Kidney (tissue), 14 donors: ENCODE results near the gene MSI2. TPM values are rescaled to one million over a fixed set of nuclear protein-coding genes. Genes with fewer than 3 reads are reported as not detected.
A peak's percentile ranks its signal among the peaks of the same experiment; 100 is the strongest.

Experiments used
- DNase-seq, 5 donors: peaks; one replicate each; pipeline ENCODE4 v3.0.0-alpha.2; 2013 to 2020
- FAIRE-seq: peaks from 2 replicates; lab custom pipeline; 2012; peaks lifted over from hg19 to GRCh38; lab: Jason Lieb, UNC
- H3K27ac ChIP-seq, 2 donors: one replicate each; pipeline ENCODE4 v1.7.0; 2013; ENCODE audit warnings: low read depth in 2 of 2, low read length in 2 of 2, inconsistent platforms in 1 of 2
- H3K27me3 ChIP-seq: one replicate; pipeline ENCODE4 v1.7.1; 2013; ENCODE audit warnings: low read length, inconsistent platforms; ENCODE audit not compliant: control insufficient read depth, insufficient read depth
- H3K36me3 ChIP-seq, 3 donors: one replicate each; pipeline versions ENCODE4 v1.7.0 to v1.7.1; 2013; ENCODE audit warnings: low read length in 3 of 3, control low read depth in 1 of 3, inconsistent platforms in 1 of 3; ENCODE audit not compliant: insufficient read depth in 3 of 3, control insufficient read depth in 2 of 3
- H3K4me1 ChIP-seq, 3 donors: one replicate each; pipeline versions ENCODE4 v1.7.0 to v1.7.1; 2013; ENCODE audit warnings: low read length in 3 of 3, inconsistent platforms in 1 of 3, low read depth in 1 of 3; ENCODE audit not compliant: control insufficient read depth in 2 of 3, insufficient read depth in 2 of 3
- H3K4me3 ChIP-seq, 3 donors: one replicate each; pipeline versions ENCODE4 v1.7.0 to v1.8.1; 2013; ENCODE audit warnings: low read length in 3 of 3, control low read depth in 1 of 3, inconsistent platforms in 1 of 3
- H3K9ac ChIP-seq, 3 donors: one replicate each; pipeline versions ENCODE4 v1.7.0 to v1.7.1; 2013; ENCODE audit warnings: low read length in 3 of 3, control low read depth in 1 of 3, inconsistent platforms in 1 of 3
- H3K9me3 ChIP-seq, 3 donors: one replicate each; pipeline versions ENCODE4 v1.7.0 to v1.7.1; 2013; ENCODE audit warnings: low read length in 3 of 3, control low read depth in 1 of 3, inconsistent platforms in 1 of 3; ENCODE audit not compliant: control insufficient read depth in 2 of 3, insufficient read depth in 1 of 3
- intact Hi-C: fragments of 100-400 bp; cut with DNase I; formaldehyde crosslinking; loops from one replicate; pipeline ENCODE4 v1.11.1; 2022
- polyA plus RNA-seq: library from polyadenylated mRNA; stranded (reverse); fragments of 350-450 nt; fragmentation: Illumina TruSeq; extraction: RNeasy Lipid Tissue Mini Kit (QIAGEN cat#74804); gene quantifications from one replicate; pipeline ENCODE4 v1.2.3, GENCODE V29; 2014; ENCODE audit warnings: low read depth, low replicate concordance; ENCODE audit not compliant: insufficient read depth
- total RNA-seq: library from RNA; stranded (reverse); fragmentation: NEBNext Ultra II Directional; extraction: Animal tissue kit (Norgen Biotek cat#: 25700); gene quantifications from one replicate; pipeline ENCODE4 v1.2.1, GENCODE V29; 2021
- TF ChIP-seq, protein P1 (sequence below): IDR thresholded peaks from 3 replicates; pipeline ENCODE4 v1.5.1; 2012; ENCODE audit warnings: mild to moderate bottlenecking, moderate library complexity, borderline replicate concordance; ENCODE audit not compliant: insufficient read depth; ENCODE audit errors: extremely low read depth
- donor health status: control.
- donor health status: control.
- donor health status: control.
- donor health status: control.
- donor health status: control.
- donor health status: DM: yes; HTN: yes; CAD: no.
- donor health status: Normal renal cell carcinoma (clear cell type).

MSI2 gene
- total and polyA plus RNA-seq, 2 donors from 2014 or later: 69.2 to 151 TPM

DNA sequence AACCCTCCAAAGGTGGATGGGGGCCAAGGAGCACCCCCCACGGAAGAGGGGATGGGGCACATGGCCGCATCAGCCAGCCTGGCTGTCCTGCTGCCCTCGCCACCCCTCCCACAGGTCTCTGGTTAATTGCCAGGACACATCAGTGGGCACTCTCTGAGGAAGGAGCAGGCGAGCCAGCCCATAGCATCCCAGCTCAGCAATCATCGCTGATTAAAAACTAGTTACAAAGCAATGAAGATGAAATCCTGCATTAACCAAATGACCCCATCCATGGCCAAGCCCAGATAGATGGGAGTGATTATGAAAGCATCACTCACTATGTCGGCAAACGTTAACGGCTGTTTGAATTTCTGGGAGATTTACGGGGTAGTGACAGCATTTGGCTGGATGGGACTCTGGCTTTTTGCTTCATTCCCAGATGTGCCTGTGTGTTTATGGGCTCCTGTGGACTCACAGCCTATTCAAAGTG, 443.5 kb downstream of the MSI2 start:
- intact Hi-C loops: no loop called here
- DNase-seq (peak in 3 of 5 donors; percentile 58 to 85 (median 77)), FAIRE-seq (no peak)
- no peaks in the 10 kb centered on the region for H3K9me3 ChIP-seq
- H3K27me3 ChIP-seq: no peaks in the 10 kb centered on the region
- no peaks in the 10 kb centered on the region for H3K36me3 ChIP-seq
- no peak overlapping the region for H3K27ac ChIP-seq
- no peak overlapping the region for H3K9ac ChIP-seq
- TF ChIP-seq, protein P1, sequence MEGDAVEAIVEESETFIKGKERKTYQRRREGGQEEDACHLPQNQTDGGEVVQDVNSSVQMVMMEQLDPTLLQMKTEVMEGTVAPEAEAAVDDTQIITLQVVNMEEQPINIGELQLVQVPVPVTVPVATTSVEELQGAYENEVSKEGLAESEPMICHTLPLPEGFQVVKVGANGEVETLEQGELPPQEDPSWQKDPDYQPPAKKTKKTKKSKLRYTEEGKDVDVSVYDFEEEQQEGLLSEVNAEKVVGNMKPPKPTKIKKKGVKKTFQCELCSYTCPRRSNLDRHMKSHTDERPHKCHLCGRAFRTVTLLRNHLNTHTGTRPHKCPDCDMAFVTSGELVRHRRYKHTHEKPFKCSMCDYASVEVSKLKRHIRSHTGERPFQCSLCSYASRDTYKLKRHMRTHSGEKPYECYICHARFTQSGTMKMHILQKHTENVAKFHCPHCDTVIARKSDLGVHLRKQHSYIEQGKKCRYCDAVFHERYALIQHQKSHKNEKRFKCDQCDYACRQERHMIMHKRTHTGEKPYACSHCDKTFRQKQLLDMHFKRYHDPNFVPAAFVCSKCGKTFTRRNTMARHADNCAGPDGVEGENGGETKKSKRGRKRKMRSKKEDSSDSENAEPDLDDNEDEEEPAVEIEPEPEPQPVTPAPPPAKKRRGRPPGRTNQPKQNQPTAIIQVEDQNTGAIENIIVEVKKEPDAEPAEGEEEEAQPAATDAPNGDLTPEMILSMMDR: no peak
- H3K4me1 ChIP-seq: peaks cover 0 to 3% (median 2%) of the 10 kb centered on the region in 3 donors
- H3K4me3 ChIP-seq: no peak overlapping the region

DNA sequence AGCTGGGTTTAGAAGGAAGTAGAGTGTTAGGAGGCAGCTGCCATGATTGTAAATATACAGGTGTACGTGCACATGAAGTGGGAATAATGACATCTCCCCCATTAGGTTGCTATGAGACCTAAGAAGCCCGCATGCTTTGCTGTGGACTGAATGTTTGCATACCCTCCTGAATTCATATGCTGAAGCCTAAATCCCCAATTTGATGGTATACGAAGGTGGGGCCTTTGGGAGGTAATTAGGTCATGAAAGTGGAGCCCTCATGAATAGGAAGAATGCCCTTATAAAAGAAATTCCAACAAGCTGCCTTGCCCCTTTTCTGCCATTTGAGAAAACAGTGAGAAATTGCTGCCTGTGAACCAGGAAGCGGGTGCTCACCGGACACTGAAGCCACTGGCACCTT, 444.8 kb downstream of the MSI2 start:
- Histone ChIP-seq H3K4me1 (peaks cover 0 to 3% (median 2%) of the 10 kb centered on the region in 3 donors), H3K4me3 (no peak overlapping the region), H3K27ac (no peak overlapping the region), H3K36me3 (no peaks in the 10 kb centered on the region), H3K9me3 (no peaks in the 10 kb centered on the region), H3K27me3 (no peaks in the 10 kb centered on the region), H3K9ac (no peak overlapping the region)
- TF ChIP-seq, protein P1: no peak
- DNase-seq: no peak
- intact Hi-C loops: no loop called here
- no peak for FAIRE-seq

DNA sequence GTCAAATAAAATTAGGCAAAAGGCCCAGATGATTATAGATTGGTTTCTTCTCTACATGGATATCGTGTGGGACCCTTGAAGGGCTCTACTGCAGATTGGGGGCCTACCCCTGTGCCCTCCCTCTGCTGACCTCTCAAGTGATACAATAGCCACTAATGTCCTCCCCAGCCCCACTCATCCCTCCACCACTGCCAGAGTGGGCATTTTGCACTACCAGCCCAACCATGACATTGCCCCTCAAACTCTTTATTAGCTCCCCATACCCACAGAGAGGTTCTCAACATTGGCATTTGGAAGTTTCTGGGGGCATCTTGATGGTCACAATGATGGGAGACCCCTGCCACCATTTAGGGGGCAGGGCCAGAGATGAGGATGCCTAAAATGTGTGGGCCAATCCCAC, 446.9 kb downstream of the MSI2 start:
- TF ChIP-seq, protein P1: no peak
- intact Hi-C loops: no loop called here
- Histone ChIP-seq H3K27ac (no peak overlapping the region), H3K36me3 (no peaks in the 10 kb centered on the region), H3K27me3 (no peaks in the 10 kb centered on the region), H3K4me3 (no peak overlapping the region), H3K9ac (no peak overlapping the region), H3K9me3 (no peaks in the 10 kb centered on the region), H3K4me1 (peaks cover 0 to 3% (median 3%) of the 10 kb centered on the region in 3 donors)
- FAIRE-seq (no peak), DNase-seq (no peak)

DNA sequence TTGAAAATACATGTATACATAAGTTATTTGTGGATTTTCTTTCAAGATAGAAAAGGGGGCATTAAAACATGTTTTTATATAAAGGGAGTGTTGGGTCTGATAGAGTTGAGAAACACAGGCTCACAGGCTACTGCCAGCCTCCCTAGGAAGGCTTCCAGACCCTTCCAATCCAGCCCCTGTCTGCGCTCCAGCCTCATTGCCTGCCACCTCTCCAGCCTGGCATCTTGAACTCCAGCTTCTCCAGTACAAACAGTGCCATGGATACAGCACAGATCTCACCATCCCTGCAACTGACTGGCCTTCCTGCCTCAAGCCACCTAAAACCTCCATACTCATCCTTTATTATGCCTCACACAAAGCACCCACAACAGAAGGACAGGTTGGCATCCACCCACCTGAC, 448.1 kb downstream of the MSI2 start:
- Histone ChIP-seq H3K4me1 (peaks cover 0 to 3% (median 3%) of the 10 kb centered on the region in 3 donors), H3K36me3 (no peaks in the 10 kb centered on the region), H3K4me3 (no peak overlapping the region), H3K9ac (no peak overlapping the region), H3K9me3 (no peaks in the 10 kb centered on the region), H3K27me3 (no peaks in the 10 kb centered on the region), H3K27ac (no peak overlapping the region)
- FAIRE-seq: no peak
- TF ChIP-seq, protein P1: no peak
- no peak for DNase-seq
- intact Hi-C loops: no loop called here
